ENCODE data around the gene COL9A3.

Gene COL9A3

DNA sequence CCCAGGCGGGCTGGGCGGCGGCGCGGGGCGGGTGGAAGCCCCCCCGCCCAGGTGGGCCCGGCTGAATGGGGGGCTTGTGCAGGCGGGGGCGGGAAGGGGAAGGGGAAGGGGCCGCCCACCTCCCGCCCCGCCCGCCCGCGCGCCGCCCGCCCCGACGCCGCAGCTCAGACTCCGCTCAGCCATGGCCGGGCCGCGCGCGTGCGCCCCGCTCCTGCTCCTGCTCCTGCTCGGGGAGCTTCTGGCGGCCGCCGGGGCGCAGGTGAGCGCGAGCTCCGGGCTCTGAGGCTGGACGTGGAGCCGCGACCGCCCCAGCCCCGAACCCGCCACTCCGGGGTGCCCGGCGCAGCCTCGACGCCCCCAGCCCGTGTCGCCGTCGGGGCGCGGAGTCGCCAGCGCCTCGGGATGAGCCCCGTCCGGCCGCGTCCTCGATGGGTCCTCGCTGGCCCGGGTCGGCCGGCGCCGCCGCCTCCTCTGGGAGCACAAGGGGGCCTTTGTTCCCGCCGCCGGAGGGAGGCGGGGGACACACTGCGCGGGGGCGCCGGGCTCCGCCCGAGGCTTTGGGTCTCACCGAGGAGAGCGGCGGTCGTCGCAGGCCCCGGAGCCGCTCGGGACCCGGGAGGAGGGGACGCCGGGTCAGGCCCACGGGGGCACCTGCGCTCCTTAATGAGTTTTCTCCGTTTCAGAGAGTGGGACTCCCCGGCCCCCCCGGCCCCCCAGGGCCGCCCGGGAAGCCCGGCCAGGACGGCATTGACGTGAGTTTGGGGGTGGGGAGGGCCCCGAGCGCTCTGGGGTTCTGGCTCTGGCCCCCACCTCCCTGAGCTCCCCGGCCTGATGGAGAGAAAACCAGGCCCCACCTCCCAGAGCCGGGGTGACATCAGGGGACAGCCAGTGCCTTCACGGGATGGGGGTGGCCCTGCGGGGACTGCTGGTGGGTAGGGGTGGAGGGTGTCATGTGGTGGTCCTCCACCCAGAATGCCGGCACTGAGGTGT is at the start of gene COL9A3:
Gene COL9A3 (plus strand): TSS at position 167 of the 990 bp plus-strand sequence. CDS start 15 bp downstream, at position 182.
- no peak for DNase-seq

DNA sequence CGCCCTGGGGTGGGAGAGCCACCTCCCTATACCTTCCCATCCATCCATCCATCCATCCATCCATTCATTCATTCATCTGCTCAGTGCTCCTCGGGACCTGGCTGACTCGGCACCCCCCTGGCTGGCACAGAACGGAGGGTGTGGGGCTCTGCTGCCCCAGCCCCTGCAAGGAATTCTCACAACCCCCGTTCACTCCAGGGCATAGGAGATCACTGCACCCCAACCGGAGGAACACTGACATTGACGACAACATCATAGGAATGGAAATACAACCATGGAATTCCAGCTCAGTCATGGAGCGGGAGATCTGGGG is 48.7 kb upstream of the COL9A3 start:
- no peak for DNase-seq

- no peak for DNase-seq
Observed at GRCh38 chr20:62768551-62769287, 48.1 kb upstream of the COL9A3 start.

DNA sequence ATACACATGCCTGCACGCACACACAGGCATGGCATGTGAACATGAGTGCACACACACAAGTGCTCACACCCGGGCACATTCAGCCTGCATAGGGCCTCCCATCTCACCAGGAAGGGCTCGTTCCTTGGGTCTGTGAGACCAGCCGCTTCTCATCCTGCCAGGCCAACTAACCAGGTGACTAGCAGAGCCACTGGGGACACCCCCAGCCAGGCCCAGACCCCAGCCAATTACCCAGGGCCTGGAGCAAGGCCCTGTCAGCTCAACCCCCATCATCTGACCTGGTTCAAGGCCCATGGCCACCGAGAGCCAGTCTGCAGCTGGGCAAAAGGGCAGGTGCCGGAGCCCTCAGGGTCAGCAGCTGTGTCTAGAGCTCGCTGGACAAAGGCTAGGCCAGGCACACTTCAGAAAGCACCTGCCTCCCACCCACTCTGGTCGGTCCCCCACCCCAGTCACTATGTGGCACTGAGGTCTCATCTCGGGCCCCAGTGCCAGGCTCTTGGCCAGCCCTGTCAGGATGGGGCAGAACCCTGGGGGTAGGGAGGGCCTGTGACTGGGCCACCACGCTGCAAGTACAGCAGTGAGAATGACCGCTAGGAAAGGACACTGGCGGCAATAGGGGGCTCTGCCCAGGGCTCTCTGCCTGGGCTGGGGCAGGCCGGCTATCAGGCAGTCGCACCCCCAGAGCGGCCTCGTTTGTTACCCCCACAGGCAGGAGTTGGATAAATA is 47.3 kb upstream of the COL9A3 start:
- no peak for DNase-seq

GRCh38 chr20:62770111-62770910 is 46.5 kb upstream of the COL9A3 start:
- no peak for DNase-seq

- DNase-seq, result no peak
Observed at GRCh38 chr20:62770916-62771315, 45.9 kb upstream of the COL9A3 start.

DNA sequence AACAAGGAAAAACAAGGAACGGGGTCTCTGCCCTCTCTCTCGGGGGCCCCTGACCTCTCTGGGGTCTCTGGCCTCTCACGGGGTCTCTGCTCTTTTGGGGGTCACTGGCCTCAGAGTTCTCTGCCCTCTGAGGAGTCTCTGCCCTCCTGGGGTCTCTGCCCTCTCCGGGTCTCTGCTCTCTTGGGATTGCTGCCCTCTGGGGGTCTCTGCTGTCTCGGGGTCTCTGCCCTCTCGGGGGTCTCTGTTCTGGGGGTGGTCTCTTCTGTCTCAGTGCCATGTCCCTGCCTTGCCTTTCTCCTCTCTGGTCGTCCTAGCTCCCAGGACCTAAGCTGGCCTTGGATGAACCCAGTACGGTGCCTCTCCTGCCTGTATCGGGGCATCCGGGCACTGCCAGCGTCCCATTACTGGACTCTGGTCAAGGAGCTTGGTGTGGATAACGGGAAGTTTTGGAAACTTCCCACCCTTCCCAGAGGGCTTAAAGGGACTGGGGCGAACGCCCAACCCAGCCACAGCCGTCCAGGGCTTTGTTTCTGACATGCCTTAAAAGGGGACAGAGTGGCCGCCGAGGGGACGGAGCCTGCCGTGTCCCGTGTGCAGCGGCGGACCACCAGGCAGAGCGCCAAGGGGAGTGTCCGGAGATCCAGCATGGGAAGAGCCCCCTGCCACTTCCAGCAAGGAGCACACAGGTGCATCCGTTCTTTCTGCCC is 45.3 kb upstream of the COL9A3 start:
- DNase-seq, result no peak

- no peak for DNase-seq
Observed at GRCh38 chr20:62772103-62772611, 44.7 kb upstream of the COL9A3 start.

- DNase-seq, result no peak
Observed at GRCh38 chr20:62772619-62772989, 44.2 kb upstream of the COL9A3 start.

GRCh38 chr20:62772990-62773844 is 43.6 kb upstream of the COL9A3 start:
- no peak for DNase-seq

DNA sequence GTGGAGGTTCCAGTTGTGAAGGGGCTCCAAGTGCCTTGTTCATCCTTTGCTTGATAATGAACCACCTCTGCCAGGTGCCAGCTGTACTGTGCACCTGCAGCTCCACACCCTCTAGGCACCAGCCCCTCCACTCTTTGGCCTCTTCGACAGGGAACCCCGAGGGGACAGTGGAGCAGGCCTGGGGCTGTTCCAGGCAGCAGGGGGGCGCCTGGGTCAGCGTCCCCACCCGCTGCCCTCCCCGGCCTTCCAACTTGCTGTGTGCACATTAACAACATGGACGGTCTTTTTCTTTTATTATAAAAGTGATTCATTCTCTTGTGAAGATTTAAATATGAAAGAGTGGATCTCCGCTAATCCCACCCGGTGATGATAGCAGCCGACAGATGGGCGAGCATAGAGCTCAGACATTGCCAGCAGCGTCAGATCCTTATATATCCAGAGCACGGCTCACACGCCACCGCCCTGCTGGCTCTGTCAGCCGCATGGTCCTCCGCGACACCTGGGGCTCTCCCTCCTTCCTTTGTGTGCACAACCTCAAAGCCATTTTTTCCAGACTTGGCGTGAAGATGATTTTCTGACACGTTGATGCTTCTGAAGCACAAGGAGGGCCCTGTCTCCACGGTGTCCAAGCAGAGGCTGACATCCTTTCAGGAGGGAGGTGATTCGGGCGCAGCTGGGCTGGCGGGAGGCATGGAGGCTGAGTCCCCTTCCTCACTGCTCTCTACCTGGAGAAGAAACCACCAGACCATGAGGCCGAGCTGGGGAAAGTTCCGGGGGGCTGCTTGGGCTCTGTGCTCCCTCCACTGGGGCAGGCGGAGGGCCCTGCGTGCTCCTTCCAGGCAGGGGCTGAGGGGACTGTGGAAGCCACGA is 42.8 kb upstream of the COL9A3 start:
- DNase-seq, result no peak

DNA sequence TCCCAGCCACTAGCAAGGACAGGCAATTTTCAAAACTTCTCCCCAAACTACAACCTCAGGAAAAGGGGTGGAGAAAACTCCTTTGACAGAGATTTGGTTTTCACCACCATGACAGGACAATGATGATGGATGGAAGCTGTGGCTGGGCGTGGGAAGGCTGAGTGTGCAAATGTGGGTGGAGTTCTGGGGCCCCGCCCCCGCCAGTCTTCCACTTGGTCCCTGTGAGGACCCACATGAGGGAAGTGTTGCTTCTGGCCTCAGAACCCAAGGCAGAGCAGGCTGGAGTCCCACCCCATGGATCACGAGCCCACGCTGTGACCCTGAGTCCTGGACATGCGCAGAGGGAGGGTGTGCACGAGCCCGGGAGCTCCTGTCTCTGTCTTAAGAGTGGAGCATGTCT is 42.1 kb upstream of the COL9A3 start:
- DNase-seq, result no peak

GRCh38 chr20:62775206-62775605 is 41.6 kb upstream of the COL9A3 start:
- DNase-seq, result no peak

DNA sequence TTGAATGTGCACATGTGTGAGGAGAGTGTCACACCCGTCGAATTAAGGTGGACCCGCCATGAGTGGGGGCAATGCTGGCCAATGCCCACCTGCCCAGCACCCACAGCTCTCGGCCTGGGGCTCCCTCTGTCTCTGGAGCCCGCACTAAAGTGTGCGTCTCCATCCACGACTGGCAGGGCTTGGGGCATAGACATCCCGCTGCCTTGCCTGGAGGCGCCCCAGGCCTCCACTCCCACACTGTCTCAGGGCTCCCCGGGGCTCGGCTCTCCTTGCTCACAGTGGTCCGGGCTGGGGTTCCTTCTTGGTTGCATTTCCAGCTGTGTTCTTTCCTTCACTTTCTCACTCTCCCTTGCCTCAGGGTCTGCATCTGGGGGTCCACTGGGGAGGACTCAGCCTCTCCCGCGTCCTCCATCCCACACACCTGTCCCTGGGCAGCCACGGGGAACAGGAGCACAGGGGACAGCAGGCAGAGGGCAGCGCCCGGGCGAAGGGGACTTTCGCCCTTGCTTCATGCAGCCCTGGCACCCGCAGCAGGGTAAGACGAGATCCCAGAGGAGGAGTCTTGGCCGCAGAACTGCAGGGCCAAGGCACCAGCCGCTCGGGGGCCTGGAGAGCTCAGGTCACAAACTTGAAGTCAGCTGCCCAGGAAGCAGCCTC is 40.7 kb upstream of the COL9A3 start:
- no peak for DNase-seq

DNA sequence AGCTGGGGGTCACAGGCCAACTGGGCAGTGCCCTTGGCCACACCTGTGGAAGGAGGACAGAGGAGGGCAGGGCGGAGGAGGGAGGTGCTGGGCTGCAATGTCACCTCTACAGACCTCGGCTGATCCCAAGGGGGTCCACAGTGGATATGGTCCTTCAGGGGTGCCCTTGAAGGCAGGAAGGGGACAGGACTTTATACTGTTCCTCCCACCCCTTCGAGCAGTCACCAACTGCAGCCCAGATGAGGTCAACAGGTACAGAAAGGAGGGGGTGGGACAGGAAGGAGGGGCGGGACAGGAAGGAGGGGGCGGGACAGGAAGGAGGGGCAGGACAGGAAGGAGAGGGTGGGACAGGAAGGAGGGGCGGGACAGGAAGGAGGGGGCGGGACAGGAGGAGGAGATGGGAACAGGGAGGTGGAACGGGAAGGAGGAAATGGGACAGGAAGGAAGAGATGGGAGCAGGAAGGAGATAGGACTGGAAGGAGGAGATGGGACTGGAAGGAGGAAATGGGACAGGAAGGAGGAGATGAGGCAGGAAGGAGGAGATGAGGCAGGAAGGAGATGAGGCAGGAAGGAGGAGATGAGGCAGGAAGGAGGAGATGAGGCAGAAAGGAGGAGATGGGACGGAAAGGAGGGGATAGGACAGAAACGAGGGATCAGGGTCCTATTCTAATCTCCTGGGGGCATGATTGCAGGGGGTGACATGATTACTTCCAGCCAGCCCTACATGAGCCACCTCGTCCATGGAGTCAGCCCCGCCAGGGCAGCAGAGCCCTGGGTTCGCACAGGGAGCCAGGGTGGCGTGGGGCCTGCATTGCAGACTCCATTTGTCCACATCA is 39.9 kb upstream of the COL9A3 start:
- peak; percentile 79 for DNase-seq

DNA sequence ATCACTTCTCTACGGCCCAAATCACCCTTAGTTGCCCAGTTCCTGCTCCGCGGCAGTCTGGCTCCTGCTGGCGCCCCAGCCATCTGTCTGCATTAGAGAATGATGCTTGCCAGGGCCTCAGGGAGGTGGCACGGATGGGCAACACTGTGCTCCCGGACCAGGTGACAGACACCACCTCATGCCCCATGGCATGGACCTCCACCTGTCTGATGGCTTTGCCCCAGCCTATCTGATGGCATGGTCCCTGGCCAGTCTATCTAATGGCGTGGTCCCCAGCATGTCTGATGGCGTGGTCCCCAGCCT is 39.4 kb upstream of the COL9A3 start:
- DNase-seq, result no peak

DNA sequence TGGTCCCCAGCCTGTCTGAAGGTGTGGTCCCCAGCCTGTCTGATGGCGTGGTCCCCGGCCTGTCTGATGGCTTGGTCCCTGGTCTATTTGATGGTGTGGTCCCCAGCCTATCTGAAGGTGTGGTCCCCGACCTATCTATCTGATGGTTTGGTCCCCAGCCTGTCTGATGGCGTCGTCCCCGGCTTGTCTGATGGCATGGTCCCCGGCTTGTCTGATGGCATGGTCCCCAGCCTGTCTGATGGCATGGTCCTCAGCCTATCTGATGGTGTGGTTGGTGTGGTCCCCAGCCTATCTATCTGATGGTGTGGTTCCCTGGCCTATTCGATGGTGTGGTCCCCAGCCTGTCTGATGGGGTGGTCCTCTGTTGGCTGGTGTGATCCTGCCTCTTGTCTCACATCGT is 38.8 kb upstream of the COL9A3 start:
- no peak for DNase-seq
